NAMALWA (cell line): Measurements from ENCODE around the gene EOLA2.
"Not testable (repeated sequence)": the region's sequence is repeated elsewhere in the genome, so short reads cannot be mapped to it uniquely, and the experiment has no call there.

Source experiments
- DNase-seq: peaks from one replicate; pipeline ENCODE4 v3.0.0-alpha.2; 2015; ENCODE audit warnings: low spot score

EOLA2 gene

GRCh38 chrX:149938427-149938880, at the start of gene EOLA2:
Gene EOLA2 (minus strand): TSS chrX:149938491. CDS start chrX:149933874, 4,617 bp downstream.
- peak; percentile 97 for DNase-seq

GRCh38 chrX:149987613-149988012, 49.3 kb upstream of the EOLA2 start:
- DNase-seq = no peak

- no peak for DNase-seq
These were observed 46.1 kb upstream of the EOLA2 start for GRCh38 chrX:149984411-149984810.

- DNase-seq = no peak
These were observed 44.0 kb upstream of the EOLA2 start for GRCh38 chrX:149982310-149982709.

- DNase-seq = no peak
These were observed 40.9 kb upstream of the EOLA2 start for GRCh38 chrX:149979126-149979644.

- peak; percentile 55 for DNase-seq
These were observed 24.8 kb upstream of the EOLA2 start for GRCh38 chrX:149962859-149963757.

- no peak for DNase-seq
These were observed 23.7 kb upstream of the EOLA2 start for GRCh38 chrX:149962010-149962409.

- DNase-seq = no peak
These were observed 23.3 kb upstream of the EOLA2 start for GRCh38 chrX:149961572-149961971.

- peak; percentile 37 for DNase-seq
These were observed 12.4 kb upstream of the EOLA2 start for GRCh38 chrX:149950681-149951080.

GRCh38 chrX:149949743-149950436, 11.6 kb upstream of the EOLA2 start:
- no peak for DNase-seq

GRCh38 chrX:149948016-149948415, 9.7 kb upstream of the EOLA2 start:
- DNase-seq = no peak

GRCh38 chrX:149946932-149947331, 8.6 kb upstream of the EOLA2 start:
- not testable (repeated sequence) for DNase-seq

- not testable (repeated sequence) for DNase-seq
These were observed 7.5 kb upstream of the EOLA2 start for GRCh38 chrX:149945820-149946219.

- not testable (repeated sequence) for DNase-seq
These were observed 6.9 kb upstream of the EOLA2 start for GRCh38 chrX:149945087-149945670.

- DNase-seq = not testable (repeated sequence)
These were observed 2.4 kb upstream of the EOLA2 start for GRCh38 chrX:149940674-149941024.

GRCh38 chrX:149939905-149940673, 1.8 kb upstream of the EOLA2 start:
- DNase-seq = peak; percentile 94

GRCh38 chrX:149939655-149939904, 1.3 kb upstream of the EOLA2 start:
- no peak for DNase-seq

GRCh38 chrX:149938881-149939654, 777 bp upstream of the EOLA2 start:
- DNase-seq = peak; percentile 86

- DNase-seq = no peak
These were observed 342 bp downstream of the EOLA2 start for GRCh38 chrX:149937871-149938426.

- peak; percentile 2 for DNase-seq
These were observed 963 bp downstream of the EOLA2 start for GRCh38 chrX:149937328-149937727.

- DNase-seq = not testable (repeated sequence)
These were observed 4.7 kb downstream of the EOLA2 start for GRCh38 chrX:149933547-149933946.
